Lung (tissue), 12 donors: ENCODE results near the gene CDK14. TPM values are rescaled to one million over a fixed set of nuclear protein-coding genes. Genes with fewer than 3 reads are reported as not detected.
"Not testable (repeated sequence)": the region's sequence is repeated elsewhere in the genome, so short reads cannot be mapped to it uniquely, and the experiment has no call there.

ENCODE experiments used
- ATAC-seq: fragments of 200-7000 bp; cut with Tn5 transposase; one replicate; pipeline ENCODE4 v1.9.1; 2020; ENCODE audit warnings: moderate number of reproducible peaks; ENCODE audit not compliant: insufficient read depth, low FRiP score
- DNase-seq, 3 donors: peaks; one replicate each; pipeline ENCODE4 v3.0.0-alpha.2; 2013 to 2017
- H3K27ac ChIP-seq, 2 donors: one replicate each; pipeline ENCODE4 v1.5.1; 2013; ENCODE audit warnings: mild to moderate bottlenecking in 2 of 2, moderate library complexity in 2 of 2, control low read depth in 1 of 2, inconsistent platforms in 1 of 2, low read depth in 1 of 2, low read length in 1 of 2
- H3K27me3 ChIP-seq, 3 donors: one replicate each; pipeline ENCODE4 v1.5.1; 2013; ENCODE audit warnings: low read length in 2 of 3; ENCODE audit not compliant: control insufficient read depth in 3 of 3, insufficient read depth in 3 of 3
- H3K36me3 ChIP-seq, 4 donors: one replicate each; pipeline ENCODE4 v1.5.1; 2013; ENCODE audit warnings: low read length in 4 of 4, mild to moderate bottlenecking in 1 of 4, moderate library complexity in 1 of 4; ENCODE audit not compliant: control insufficient read depth in 4 of 4, insufficient read depth in 4 of 4
- H3K4me1 ChIP-seq, 5 donors: one replicate each; pipeline ENCODE4 v1.5.1; 2013; ENCODE audit warnings: low read length in 5 of 5, mild to moderate bottlenecking in 2 of 5, moderate library complexity in 1 of 5; ENCODE audit not compliant: control insufficient read depth in 5 of 5, insufficient read depth in 5 of 5
- H3K4me3 ChIP-seq: one replicate; pipeline ENCODE4 v1.5.1; 2013; ENCODE audit warnings: mild to moderate bottlenecking, control low read depth, moderate library complexity
- H3K9ac ChIP-seq, 2 donors: one replicate each; pipeline ENCODE4 v1.5.1; 2013; ENCODE audit warnings: low read length in 2 of 2, control low read depth in 1 of 2; ENCODE audit not compliant: insufficient read depth in 1 of 2
- H3K9me3 ChIP-seq, 4 donors: one replicate each; pipeline ENCODE4 v1.5.1; 2013; ENCODE audit warnings: low read length in 3 of 4, mild to moderate bottlenecking in 1 of 4, moderate library complexity in 1 of 4; ENCODE audit not compliant: control insufficient read depth in 4 of 4, insufficient read depth in 3 of 4
- WGBS, 2 donors: extraction: QIAGEN DNeasy Blood & Tissue Kit; methylation state at CpG; one replicate each; pipeline ENCODE4 v1.1.7; 2013; 5-methylcytosine and 5-hydroxymethylcytosine counted together
- polyA plus RNA-seq, 2 donors: library from polyadenylated mRNA; stranded (reverse); fragments of 200-250 nt; gene quantifications; one replicate each; pipeline ENCODE4 v1.2.1, GENCODE V29; 2013
- total RNA-seq, 2 donors: library from RNA; depleted of rRNA in 1 of 2; stranded (reverse); fragments of >200 nt in 1 of 2; gene quantifications; one replicate each; pipeline ENCODE4 v1.2.1, GENCODE V29; 2014 to 2021
- TF ChIP-seq, protein P1 (sequence below): IDR thresholded peaks from 2 replicates; pipeline ENCODE4 v1.5.1; 2012; ENCODE audit warnings: mild to moderate bottlenecking; ENCODE audit errors: control extremely low read depth, extremely low read depth
- donor health status: control.
- donor health status: control.
- donor health status: Bipolar disorder and iron deficiency.
- donor health status: healthy.
- donor health status: DM: yes; HTN: yes; CAD: no.

The CDK14 gene
- total and polyA plus RNA-seq, 4 donors, result 4.3 to 117 (median 18.9) TPM

DNA sequence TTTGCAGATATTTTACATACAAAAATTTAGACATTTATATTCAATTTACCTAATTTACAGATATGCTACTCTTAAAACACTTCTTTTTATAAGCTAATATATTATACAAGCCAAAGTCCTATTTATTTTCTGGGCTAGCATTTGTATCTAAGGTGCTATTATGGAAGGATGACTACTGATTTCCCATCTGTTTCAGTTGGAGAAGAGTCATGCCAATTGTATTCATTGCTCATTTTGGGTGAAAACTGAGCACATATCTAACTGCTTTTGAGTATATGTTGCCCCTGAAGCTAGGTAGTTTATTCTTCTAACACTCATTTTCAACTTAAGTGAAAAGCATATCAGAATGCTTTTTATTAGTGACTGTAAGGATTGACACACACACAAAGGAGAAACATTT lies 172.9 kb downstream of the CDK14 start:
- H3K4me3 ChIP-seq, result no peak overlapping the region
- no peaks in the 10 kb centered on the region for H3K36me3 ChIP-seq
- no peak overlapping the region for H3K27ac ChIP-seq
- H3K4me1 ChIP-seq, result peaks cover 0 to 15% (median 0%) of the 10 kb centered on the region in 5 donors
- H3K27me3 ChIP-seq, result no peaks in the 10 kb centered on the region
- DNase-seq (no peak), ATAC-seq (no peak)
- H3K9me3 ChIP-seq, result peaks cover 0 to 4% (median 0%) of the 10 kb centered on the region in 4 donors
- TF ChIP-seq, protein P1, sequence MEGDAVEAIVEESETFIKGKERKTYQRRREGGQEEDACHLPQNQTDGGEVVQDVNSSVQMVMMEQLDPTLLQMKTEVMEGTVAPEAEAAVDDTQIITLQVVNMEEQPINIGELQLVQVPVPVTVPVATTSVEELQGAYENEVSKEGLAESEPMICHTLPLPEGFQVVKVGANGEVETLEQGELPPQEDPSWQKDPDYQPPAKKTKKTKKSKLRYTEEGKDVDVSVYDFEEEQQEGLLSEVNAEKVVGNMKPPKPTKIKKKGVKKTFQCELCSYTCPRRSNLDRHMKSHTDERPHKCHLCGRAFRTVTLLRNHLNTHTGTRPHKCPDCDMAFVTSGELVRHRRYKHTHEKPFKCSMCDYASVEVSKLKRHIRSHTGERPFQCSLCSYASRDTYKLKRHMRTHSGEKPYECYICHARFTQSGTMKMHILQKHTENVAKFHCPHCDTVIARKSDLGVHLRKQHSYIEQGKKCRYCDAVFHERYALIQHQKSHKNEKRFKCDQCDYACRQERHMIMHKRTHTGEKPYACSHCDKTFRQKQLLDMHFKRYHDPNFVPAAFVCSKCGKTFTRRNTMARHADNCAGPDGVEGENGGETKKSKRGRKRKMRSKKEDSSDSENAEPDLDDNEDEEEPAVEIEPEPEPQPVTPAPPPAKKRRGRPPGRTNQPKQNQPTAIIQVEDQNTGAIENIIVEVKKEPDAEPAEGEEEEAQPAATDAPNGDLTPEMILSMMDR, result no peak
- no peak overlapping the region for H3K9ac ChIP-seq

DNA sequence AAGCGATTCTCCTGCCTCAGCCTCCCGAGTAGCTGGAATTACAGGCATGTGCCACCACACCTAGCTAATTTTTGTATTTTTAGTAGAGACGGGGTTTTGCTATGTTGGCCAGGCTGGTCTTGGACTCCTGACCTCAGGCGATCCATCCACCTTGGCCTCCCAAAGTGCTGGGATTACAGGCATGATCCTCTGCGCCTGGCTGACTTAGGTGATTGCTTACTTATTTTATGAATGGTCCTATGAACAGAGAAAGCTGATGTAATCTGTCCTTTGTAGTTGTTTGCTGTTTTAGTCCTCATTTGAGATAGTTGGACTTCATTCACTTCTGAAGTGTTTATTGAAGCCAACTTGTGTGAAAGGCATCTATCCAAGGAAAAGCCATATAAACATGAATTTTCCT lies 173.4 kb downstream of the CDK14 start:
- WGBS, 2 donors, result 97 to 98% methylated on average over 5 of the region's 5 CpGs
- not testable (repeated sequence) for H3K4me3 ChIP-seq, H3K9me3 ChIP-seq, H3K27me3 ChIP-seq, H3K9ac ChIP-seq, H3K36me3 ChIP-seq, ATAC-seq, H3K27ac ChIP-seq, DNase-seq
- peaks cover 0 to 15% (median 0%) of the 10 kb centered on the region in 5 donors for H3K4me1 ChIP-seq

DNA sequence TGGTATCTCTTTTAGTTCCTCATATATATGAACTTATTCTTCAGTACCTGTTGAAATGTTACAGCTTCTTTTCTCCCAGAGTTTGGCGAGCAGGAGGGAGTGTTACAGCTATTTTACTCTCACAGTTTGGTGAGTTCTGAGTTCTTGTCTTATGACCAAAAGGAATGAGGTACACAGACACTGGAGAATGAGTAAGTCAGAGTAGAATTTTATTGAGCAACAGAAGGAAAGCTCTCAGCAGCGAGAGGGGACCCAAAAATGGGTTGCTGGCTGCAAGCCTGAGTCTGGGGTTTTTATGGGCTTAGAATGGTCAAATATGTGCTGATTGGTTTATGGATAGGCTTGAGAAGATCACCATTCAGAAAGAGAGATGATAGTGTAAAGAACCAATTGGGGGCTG lies 175.2 kb downstream of the CDK14 start:
- H3K27me3 ChIP-seq, result no peaks in the 10 kb centered on the region
- DNase-seq (no peak), ATAC-seq (no peak)
- no peak overlapping the region for H3K27ac ChIP-seq
- peaks cover 0 to 4% (median 0%) of the 10 kb centered on the region in 4 donors for H3K9me3 ChIP-seq
- H3K4me1 ChIP-seq, result peaks cover 0 to 15% (median 2%) of the 10 kb centered on the region in 5 donors
- H3K4me3 ChIP-seq, result no peak overlapping the region
- H3K36me3 ChIP-seq, result no peaks in the 10 kb centered on the region
- WGBS, 2 donors, result 91 to 100% methylated on average over 2 of the region's 2 CpGs
- TF ChIP-seq, protein P1, result no peak
- no peak overlapping the region for H3K9ac ChIP-seq

DNA sequence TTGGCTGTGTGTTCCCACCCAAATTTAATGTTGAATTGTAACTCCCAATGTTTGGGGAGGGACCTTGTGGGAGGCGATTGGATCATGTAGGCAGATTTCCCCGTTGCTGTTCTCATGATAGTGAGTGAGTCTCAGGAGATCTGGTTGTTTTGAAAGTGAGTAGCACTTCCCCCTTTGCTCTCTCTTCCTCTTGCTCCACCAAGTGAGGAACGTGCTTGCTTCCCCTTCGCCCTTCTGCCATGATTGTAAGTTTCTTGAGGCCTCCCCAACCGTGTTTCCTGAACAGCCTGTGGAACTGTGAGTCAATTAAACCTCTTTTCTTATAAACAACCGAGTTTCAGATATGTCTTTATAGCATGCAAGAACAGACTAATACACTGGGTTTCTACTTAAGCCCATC lies 176.3 kb downstream of the CDK14 start:
- DNase-seq, result no peak
- no peak overlapping the region for H3K27ac ChIP-seq
- H3K9me3 ChIP-seq, result peaks cover 0 to 4% (median 0%) of the 10 kb centered on the region in 4 donors
- no peak overlapping the region for H3K9ac ChIP-seq
- H3K36me3 ChIP-seq, result no peaks in the 10 kb centered on the region
- H3K27me3 ChIP-seq, result no peaks in the 10 kb centered on the region
- ATAC-seq, result no peak
- TF ChIP-seq, protein P1, result no peak
- H3K4me3 ChIP-seq, result no peak overlapping the region
- 57 to 75% methylated on average over 6 of the region's 6 CpGs for WGBS, 2 donors
- H3K4me1 ChIP-seq, result peaks cover 0 to 15% (median 4%) of the 10 kb centered on the region in 5 donors
